GM12874 (cell line): Measurements from ENCODE around the gene PEAK1.

Source experiments
- TF ChIP-seq, protein P1 (sequence below): IDR thresholded peaks from 2 replicates; pipeline ENCODE4 v1.5.1; 2011; ENCODE audit warnings: low read depth, mild to moderate bottlenecking, control low read depth, low read length, moderate library complexity; ENCODE audit not compliant: insufficient read depth

The PEAK1 gene

GRCh38 chr15:77160562-77161478 is 259.1 kb downstream of the PEAK1 start:
- TF ChIP-seq, protein P1, sequence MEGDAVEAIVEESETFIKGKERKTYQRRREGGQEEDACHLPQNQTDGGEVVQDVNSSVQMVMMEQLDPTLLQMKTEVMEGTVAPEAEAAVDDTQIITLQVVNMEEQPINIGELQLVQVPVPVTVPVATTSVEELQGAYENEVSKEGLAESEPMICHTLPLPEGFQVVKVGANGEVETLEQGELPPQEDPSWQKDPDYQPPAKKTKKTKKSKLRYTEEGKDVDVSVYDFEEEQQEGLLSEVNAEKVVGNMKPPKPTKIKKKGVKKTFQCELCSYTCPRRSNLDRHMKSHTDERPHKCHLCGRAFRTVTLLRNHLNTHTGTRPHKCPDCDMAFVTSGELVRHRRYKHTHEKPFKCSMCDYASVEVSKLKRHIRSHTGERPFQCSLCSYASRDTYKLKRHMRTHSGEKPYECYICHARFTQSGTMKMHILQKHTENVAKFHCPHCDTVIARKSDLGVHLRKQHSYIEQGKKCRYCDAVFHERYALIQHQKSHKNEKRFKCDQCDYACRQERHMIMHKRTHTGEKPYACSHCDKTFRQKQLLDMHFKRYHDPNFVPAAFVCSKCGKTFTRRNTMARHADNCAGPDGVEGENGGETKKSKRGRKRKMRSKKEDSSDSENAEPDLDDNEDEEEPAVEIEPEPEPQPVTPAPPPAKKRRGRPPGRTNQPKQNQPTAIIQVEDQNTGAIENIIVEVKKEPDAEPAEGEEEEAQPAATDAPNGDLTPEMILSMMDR = no peak

- TF ChIP-seq, protein P1 = no peak
These were observed 271.7 kb downstream of the PEAK1 start for GRCh38 chr15:77148191-77148590.

DNA sequence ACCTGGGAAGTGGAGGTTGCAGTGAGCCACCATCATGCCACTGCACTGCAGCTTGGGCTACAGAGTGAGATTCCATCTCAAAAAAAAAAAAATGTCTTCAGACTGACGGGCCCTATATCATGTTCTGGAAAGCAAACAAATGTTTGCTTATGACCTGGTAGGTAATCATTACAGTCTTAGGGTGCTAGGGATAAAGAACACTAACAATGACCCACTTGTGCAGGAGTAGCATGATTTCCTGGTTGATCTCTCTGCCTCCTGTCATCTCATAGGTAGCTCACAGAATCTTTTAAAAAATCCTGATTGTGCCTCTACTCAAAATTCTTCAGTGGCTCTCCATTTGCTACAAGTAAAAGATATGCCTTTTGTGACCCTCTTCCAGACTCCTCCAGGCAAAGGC is 274.5 kb downstream of the PEAK1 start:
- TF ChIP-seq, protein P1 = no peak

GRCh38 chr15:77144492-77145070 is 275.3 kb downstream of the PEAK1 start:
- TF ChIP-seq, protein P1 = no peak

- TF ChIP-seq, protein P1 = no peak
These were observed 275.9 kb downstream of the PEAK1 start for GRCh38 chr15:77144026-77144425.

DNA sequence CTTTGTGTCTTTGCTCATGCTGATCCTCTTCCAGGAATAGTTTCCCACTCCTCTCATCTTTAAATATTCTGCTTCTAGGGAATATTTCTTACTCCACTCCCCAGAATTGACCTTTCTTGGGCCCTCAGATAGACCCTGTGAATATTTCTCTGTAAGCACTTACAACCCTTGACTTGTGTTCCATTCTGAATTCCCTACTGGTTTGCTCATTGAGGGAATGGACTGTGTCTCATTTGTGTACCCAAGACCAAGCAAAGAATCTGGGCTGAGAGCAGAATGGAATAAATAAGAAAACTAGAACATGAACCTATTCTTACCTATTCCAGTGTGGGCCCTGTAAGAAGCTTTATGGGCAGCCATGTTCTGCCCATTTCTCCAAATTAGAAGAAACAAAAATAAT is 276.3 kb downstream of the PEAK1 start:
- TF ChIP-seq, protein P1 = no peak

- TF ChIP-seq, protein P1 = no peak
These were observed 276.7 kb downstream of the PEAK1 start for GRCh38 chr15:77143191-77143590.
